K562 (cell line): ENCODE measurements around the gene CC2D2B. TPM values are rescaled to one million over a fixed set of nuclear protein-coding genes. Genes with fewer than 3 reads are reported as not detected.

Experiments used
- ATAC-seq: fragments of 200-7000 bp; cut with Tn5 transposase; 3 replicates; pipeline ENCODE4 v1.9.1; 2020; ENCODE audit warnings: moderate library complexity
- BruUV-seq: library from RNA; stranded (reverse); fragments of 400-500 nt; replicated peaks from 2 replicates; lab custom pipeline; 2021; lab: Mats Ljungman, UMichigan
- CTCF ChIA-PET: fragments of 300-600 bp; formaldehyde crosslinking; extraction: SDS; loops from one replicate; lab custom pipeline; 2021; ENCODE audit warnings: low intra/inter-chr PET ratio; lab: Yijun Ruan, JAX
- POLR2A ChIA-PET: fragments of 300-600, 350-650 bp; sonication (Branson Sonifier 250); formaldehyde crosslinking; extraction: SDS; loops from one replicate; lab custom pipeline; 2021; ENCODE audit warnings: antibody characterized with exemption, inconsistent platforms; lab: Yijun Ruan, JAX
- DNase-seq, 4 experiments: peaks; one replicate each; pipeline versions ENCODE4 v3.0.0 to v3.0.0-alpha.2; 2011 to 2018; ENCODE audit warnings: low spot score in 3 of 4, mixed read lengths in 3 of 4; ENCODE audit errors: extremely low read depth in 1 of 4
- FAIRE-seq: peaks from 2 replicates; lab custom pipeline; 2011; peaks lifted over from hg19 to GRCh38; lab: Jason Lieb, UNC
- H2AFZ ChIP-seq: 2 replicates; pipeline ENCODE4 v1.6.0; 2011; ENCODE audit warnings: low read depth, low read length, control low read depth, inconsistent platforms
- H3K27ac ChIP-seq: fragments of 200-600 bp; 3 replicates; pipeline ENCODE4 v1.8.0; 2011; ENCODE audit warnings: low read depth, mild to moderate bottlenecking, control low read depth, inconsistent platforms, low read length, moderate library complexity, mixed read lengths; ENCODE audit errors: extremely low read depth
- H3K27me3 ChIP-seq, 2 experiments: fragments of 300-600 bp in 1 of 2; 2 replicates in 1 of 2; 3 replicates in 1 of 2; pipeline versions ENCODE4 v1.6.0 to v1.8.0; 2011; ENCODE audit warnings: inconsistent platforms in 2 of 2, low read length in 2 of 2, mild to moderate bottlenecking in 1 of 2, mixed read lengths in 1 of 2, moderate library complexity in 1 of 2; ENCODE audit not compliant: control insufficient read depth in 2 of 2, insufficient read depth in 2 of 2
- H3K36me3 ChIP-seq: fragments of 300-600 bp; 3 replicates; pipeline ENCODE4 v1.8.0; 2011; ENCODE audit warnings: mild to moderate bottlenecking, low read length, inconsistent platforms; ENCODE audit not compliant: control insufficient read depth, insufficient read depth
- H3K4me1 ChIP-seq, 2 experiments: fragments of 200-600 bp in 1 of 2; replicated peaks in 1 of 2; 2 replicates in 1 of 2; 3 replicates in 1 of 2; pipeline versions ENCODE4 v1.5.1 to v1.8.0; 2011; ENCODE audit warnings: inconsistent platforms in 2 of 2, low read length in 2 of 2, mild to moderate bottlenecking in 1 of 2, mixed read lengths in 1 of 2, moderate library complexity in 1 of 2; ENCODE audit not compliant: control insufficient read depth in 2 of 2, insufficient read depth in 2 of 2
- H3K4me2 ChIP-seq: 2 replicates; pipeline ENCODE4 v1.6.1; 2011; ENCODE audit warnings: low read length, control low read depth, inconsistent platforms, mixed read lengths; ENCODE audit not compliant: insufficient read depth
- H3K4me3 ChIP-seq: fragments of 200-600 bp; sonication (generic), shearing (Covaris generic); 2 replicates; pipeline ENCODE4 v1.5.1; 2016; ENCODE audit warnings: control low read depth, inconsistent platforms
- H3K79me2 ChIP-seq: fragments of 200-600 bp; 3 replicates; pipeline ENCODE4 v1.8.0; 2011; ENCODE audit warnings: low read length, inconsistent platforms; ENCODE audit not compliant: control insufficient read depth, insufficient read depth
- H3K9ac ChIP-seq, 2 experiments: 2 replicates each; pipeline versions ENCODE4 v1.6.0 to v1.6.1; 2011; ENCODE audit warnings: low read depth in 2 of 2, low read length in 2 of 2, control low read depth in 1 of 2, inconsistent platforms in 1 of 2, mild to moderate bottlenecking in 1 of 2, mixed read lengths in 1 of 2; ENCODE audit not compliant: insufficient read depth in 1 of 2
- H3K9me1 ChIP-seq: one replicate; pipeline ENCODE4 v1.6.0; 2011; ENCODE audit warnings: inconsistent platforms, mild to moderate bottlenecking, low read length, moderate library complexity; ENCODE audit not compliant: control insufficient read depth, insufficient read depth
- H3K9me3 ChIP-seq: replicated peaks from 2 replicates; pipeline ENCODE4 v1.5.1; 2011; ENCODE audit warnings: low read depth, low read length, inconsistent platforms; ENCODE audit not compliant: control insufficient read depth, insufficient read depth
- H4K20me1 ChIP-seq: replicated peaks from 2 replicates; pipeline ENCODE4 v1.6.1; 2011; ENCODE audit warnings: low read length, inconsistent platforms, mixed read lengths; ENCODE audit not compliant: control insufficient read depth, insufficient read depth
- CHD4 ChIP-seq: fragments of 200-600 bp; sonication (generic); IDR thresholded peaks from 3 replicates; pipeline ENCODE4 v1.6.1; 2012; ENCODE audit warnings: low read depth, mild to moderate bottlenecking, mixed read lengths, low read length, inconsistent platforms; ENCODE audit not compliant: insufficient read depth, insufficient replicate concordance, poor library complexity, severe bottlenecking
- MEF2D ChIP-seq: conservative IDR thresholded peaks from 2 replicates; pipeline ENCODE4 v1.6.1; 2016; ENCODE audit warnings: low read depth, missing genetic modification characterization, missing compliant biosample characterization
- NFIC ChIP-seq: fragments of 450-650 bp; IDR thresholded peaks from 2 replicates; pipeline ENCODE4 v1.6.1; 2017; ENCODE audit warnings: mild to moderate bottlenecking, inconsistent platforms
- SAP30 ChIP-seq: fragments of 200-600 bp; sonication (generic); IDR thresholded peaks from 2 replicates; pipeline ENCODE4 v1.6.1; 2012; ENCODE audit warnings: borderline replicate concordance, low read depth, mild to moderate bottlenecking, moderate library complexity, low read length, control low read depth, inconsistent platforms; ENCODE audit not compliant: insufficient read depth, poor library complexity, severe bottlenecking
- TCF7L2 ChIP-seq: fragments of 150-350 bp; IDR thresholded peaks from 2 replicates; pipeline ENCODE4 v1.6.1; 2016; ENCODE audit warnings: low read depth, mild to moderate bottlenecking, low read length, moderate library complexity
- ZEB2 ChIP-seq: fragments of 450-650 bp; IDR thresholded peaks from 2 replicates; pipeline ENCODE4 v1.6.1; 2016
- ZNF134 ChIP-seq: fragments of 250-450 bp; sonication (Bioruptor Pico); conservative IDR thresholded peaks from 2 replicates; pipeline ENCODE4 v1.4.0; 2020
- ZNF140 ChIP-seq: fragments of 250-450 bp; sonication (Bioruptor Pico); IDR thresholded peaks from 2 replicates; pipeline ENCODE4 v1.8.0; 2021; ENCODE audit warnings: moderate library complexity, mild to moderate bottlenecking, inconsistent platforms
- ZNF324 ChIP-seq: fragments of 250-450 bp; sonication (Bioruptor Pico); IDR thresholded peaks from 2 replicates; pipeline ENCODE4 v1.4.0; 2020; ENCODE audit warnings: mild to moderate bottlenecking
- WGBS: fragments of 100-300 bp; shearing (Covaris generic); methylation state at CpG from one replicate; pipeline ENCODE4 v1.1.6; 2016; ENCODE audit warnings: low coverage, mixed read lengths; ENCODE audit not compliant: insufficient coverage; ENCODE audit errors: missing lambda C conversion rate; 5-methylcytosine and 5-hydroxymethylcytosine counted together
- in situ Hi-C: fragments of 300-500 bp; cut with MboI; formaldehyde crosslinking; loops from 4 replicates; pipeline ENCODE4 v1.15.0; 2018; ENCODE audit warnings: inconsistent platforms, mixed read lengths
- intact Hi-C: fragments of 100-400 bp; cut with micrococcal nuclease; formaldehyde crosslinking; loops from 2 replicates; pipeline ENCODE4 v1.14.2; 2022
- polyA plus RNA-seq, 8 experiments: library from polyadenylated mRNA; depleted of rRNA in 4 of 8; stranded (reverse) in 5 of 8; unstranded in 3 of 8; fragments of >200 nt; fragmentation: Nextera tagmentation in 2 of 8; fragmentation: Illumina TruSeq in 1 of 8; extraction: Ambion mirVana in 2 of 8; extraction: Trizol in 1 of 8; gene quantifications; 2 replicates each; pipeline versions ENCODE4 v1.2.1 to v1.2.3, GENCODE V29; 2011 to 2014; ENCODE audit warnings: inconsistent platforms in 1 of 8, missing spikeins in 1 of 8
- total RNA-seq, 7 experiments: library from RNA; depleted of rRNA in 6 of 7; stranded (reverse); fragments of >200 nt in 6 of 7; fragmentation: Illumina TruSeq in 2 of 7; extraction: Trizol in 2 of 7; gene quantifications; 2 replicates each; pipeline versions ENCODE4 v1.2.1 to v1.2.3, GENCODE V29; 2011 to 2021; ENCODE audit warnings: low replicate concordance in 1 of 7
- TF ChIP-seq, protein P1 (sequence below): fragments of 250-450 bp; sonication (Bioruptor Pico); IDR thresholded peaks from 2 replicates; pipeline ENCODE4 v1.8.0; 2021; ENCODE audit warnings: moderate library complexity, mild to moderate bottlenecking, inconsistent platforms
- TF ChIP-seq, protein P2 (sequence below), 2 experiments: IDR thresholded peaks; 2 replicates each; pipeline ENCODE4 v1.6.1; 2012; ENCODE audit warnings: improper control_type of control experiment in 2 of 2, low read depth in 2 of 2, low read length in 2 of 2, borderline replicate concordance in 1 of 2
- TF ChIP-seq, protein P3 (sequence below): sonication (generic); formaldehyde crosslinking; IDR thresholded peaks from 2 replicates; pipeline ENCODE4 v1.8.0; 2023; ENCODE audit warnings: mild to moderate bottlenecking, missing genetic modification reagents

Gene CC2D2B
- total and polyA plus RNA-seq, 9 of the 15 experiments (the other 6 are each of a cell fraction or from before 2014, with no cell fraction given) = 0.10 to 0.34 (median 0.20) TPM; not detected in 5

DNA sequence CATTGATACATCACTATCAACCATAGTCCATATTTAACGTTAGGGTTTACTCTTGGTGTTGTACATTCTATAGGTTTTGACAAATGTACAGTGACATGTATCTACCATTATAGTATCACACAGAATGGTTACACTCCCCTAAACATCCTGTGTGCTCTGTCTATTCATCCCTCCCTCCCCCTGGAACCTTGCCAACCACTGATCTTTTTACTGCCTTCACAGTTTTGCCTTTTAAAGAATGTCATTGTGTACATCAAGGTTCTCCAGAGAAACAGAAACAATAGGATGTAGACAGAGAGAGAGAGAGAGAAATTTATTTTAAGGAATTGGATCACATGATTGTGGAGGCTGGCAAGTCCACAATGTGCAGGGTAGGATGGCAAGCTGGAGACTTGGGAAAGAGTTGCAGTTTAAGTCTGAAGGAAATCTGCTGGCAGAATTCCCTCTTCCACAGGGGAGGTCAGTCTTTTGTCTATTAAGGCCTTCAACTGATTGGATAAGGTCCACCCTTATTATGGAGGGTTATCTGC lies 90.5 kb downstream of the CC2D2B start:
- Histone ChIP-seq H3K4me3 (no peak overlapping the region), H3K9me1 (no peaks in the 10 kb centered on the region), H3K4me2 (no peak overlapping the region), H3K9ac (no peak overlapping the region), H3K36me3 (no peaks in the 10 kb centered on the region), H2AFZ (no peak overlapping the region), H3K27me3 (no peaks in the 10 kb centered on the region), H4K20me1 (no peaks in the 10 kb centered on the region), H3K79me2 (no peaks in the 10 kb centered on the region), H3K27ac (no peak overlapping the region), H3K4me1 (no peaks in the 10 kb centered on the region), H3K9me3 (no peaks in the 10 kb centered on the region)
- ChIA-PET CTCF (no interaction called here), POLR2A (no interaction called here)
- intact Hi-C loops (no loop called here), in situ Hi-C loops (no loop called here)
- TF ChIP-seq ZNF134 (CRISPR knock-in tag) (peak; percentile 66), NFIC (peak; percentile 51)
- TF ChIP-seq, protein P1, sequence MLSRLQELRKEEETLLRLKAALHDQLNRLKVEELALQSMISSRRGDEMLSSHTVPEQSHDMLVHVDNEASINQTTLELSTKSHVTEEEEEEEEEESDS (CRISPR knock-in tag) = no peak
- BruUV-seq = no TSS peak
- FAIRE-seq (no peak), DNase-seq (no peak), ATAC-seq (no peak)
- 0% methylated on average over 1 of the region's 1 CpG for WGBS

DNA sequence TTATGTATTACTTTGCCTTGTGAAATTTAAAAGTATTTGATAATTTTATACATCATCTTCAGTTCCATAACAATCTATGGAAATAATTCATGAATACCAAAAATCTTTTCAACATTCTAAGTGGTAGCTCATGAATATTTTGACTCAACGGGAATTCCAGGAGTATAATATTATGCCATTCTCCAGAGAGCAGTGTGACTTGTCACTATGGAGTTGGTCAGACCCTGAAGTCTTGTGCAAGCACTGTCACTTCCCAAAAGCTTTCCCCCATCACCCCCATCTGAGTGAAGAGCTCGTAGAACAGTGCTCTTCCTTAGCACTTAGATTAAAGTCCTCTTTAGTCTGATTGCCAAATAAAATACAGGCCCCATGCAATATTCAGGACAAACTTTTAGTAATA lies 106.2 kb downstream of the CC2D2B start:
- WGBS = 10% methylated on average over 2 of the region's 2 CpGs
- CTCF ChIA-PET = no interaction called here
- H3K27me3 ChIP-seq = no peaks in the 10 kb centered on the region; a peak in 1 of 5 replicates
- H3K4me3 ChIP-seq = no peak overlapping the region
- DNase-seq = no peak
- H3K4me1 ChIP-seq = peaks cover 0 to 3% of the 10 kb centered on the region in 2 experiments; a peak in 2 of 5 replicates
- H3K9me3 ChIP-seq = no peaks in the 10 kb centered on the region
- BruUV-seq = no TSS peak
- in situ Hi-C loops = loop anchor here (10.0 kb wide), 2 partner anchors 281 to 311 kb away; no protein-coding TSS in a partner anchor
- no peak overlapping the region for H2AFZ ChIP-seq
- no peaks in the 10 kb centered on the region for H3K9me1 ChIP-seq
- POLR2A ChIA-PET = interaction anchor here (0.6 to 1.6 kb wide), 2 partner anchors 19 to 197 kb away, joined by 3 read pairs; no protein-coding TSS in a partner anchor
- no peak for FAIRE-seq
- no peak overlapping the region for H3K9ac ChIP-seq
- no peaks in the 10 kb centered on the region for H3K36me3 ChIP-seq
- no peaks in the 10 kb centered on the region for H4K20me1 ChIP-seq
- H3K27ac ChIP-seq = no peak overlapping the region
- no peaks in the 10 kb centered on the region for H3K79me2 ChIP-seq
- H3K4me2 ChIP-seq = no peak overlapping the region
- no peak for ATAC-seq
- intact Hi-C loops = no loop called here
- TF ChIP-seq, protein P2, sequence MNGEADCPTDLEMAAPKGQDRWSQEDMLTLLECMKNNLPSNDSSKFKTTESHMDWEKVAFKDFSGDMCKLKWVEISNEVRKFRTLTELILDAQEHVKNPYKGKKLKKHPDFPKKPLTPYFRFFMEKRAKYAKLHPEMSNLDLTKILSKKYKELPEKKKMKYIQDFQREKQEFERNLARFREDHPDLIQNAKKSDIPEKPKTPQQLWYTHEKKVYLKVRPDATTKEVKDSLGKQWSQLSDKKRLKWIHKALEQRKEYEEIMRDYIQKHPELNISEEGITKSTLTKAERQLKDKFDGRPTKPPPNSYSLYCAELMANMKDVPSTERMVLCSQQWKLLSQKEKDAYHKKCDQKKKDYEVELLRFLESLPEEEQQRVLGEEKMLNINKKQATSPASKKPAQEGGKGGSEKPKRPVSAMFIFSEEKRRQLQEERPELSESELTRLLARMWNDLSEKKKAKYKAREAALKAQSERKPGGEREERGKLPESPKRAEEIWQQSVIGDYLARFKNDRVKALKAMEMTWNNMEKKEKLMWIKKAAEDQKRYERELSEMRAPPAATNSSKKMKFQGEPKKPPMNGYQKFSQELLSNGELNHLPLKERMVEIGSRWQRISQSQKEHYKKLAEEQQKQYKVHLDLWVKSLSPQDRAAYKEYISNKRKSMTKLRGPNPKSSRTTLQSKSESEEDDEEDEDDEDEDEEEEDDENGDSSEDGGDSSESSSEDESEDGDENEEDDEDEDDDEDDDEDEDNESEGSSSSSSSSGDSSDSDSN (IDR thresholded peaks at IDR 0.05; ENCODE audit: borderline replicate concordance in 1 of 2, low read depth in 2 of 2, low read length in 2 of 2) = no peak
- TF ChIP-seq, protein P3, sequence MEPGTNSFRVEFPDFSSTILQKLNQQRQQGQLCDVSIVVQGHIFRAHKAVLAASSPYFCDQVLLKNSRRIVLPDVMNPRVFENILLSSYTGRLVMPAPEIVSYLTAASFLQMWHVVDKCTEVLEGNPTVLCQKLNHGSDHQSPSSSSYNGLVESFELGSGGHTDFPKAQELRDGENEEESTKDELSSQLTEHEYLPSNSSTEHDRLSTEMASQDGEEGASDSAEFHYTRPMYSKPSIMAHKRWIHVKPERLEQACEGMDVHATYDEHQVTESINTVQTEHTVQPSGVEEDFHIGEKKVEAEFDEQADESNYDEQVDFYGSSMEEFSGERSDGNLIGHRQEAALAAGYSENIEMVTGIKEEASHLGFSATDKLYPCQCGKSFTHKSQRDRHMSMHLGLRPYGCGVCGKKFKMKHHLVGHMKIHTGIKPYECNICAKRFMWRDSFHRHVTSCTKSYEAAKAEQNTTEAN (CRISPR knock-in tag) = no peak
- TF ChIP-seq ZNF324 = no peak
- TF ChIP-seq MEF2D (tag) = no peak
- no peak for TF ChIP-seq SAP30
- no peak for TF ChIP-seq ZEB2
- no peak for TF ChIP-seq CHD4
- TF ChIP-seq ZNF140 (CRISPR knock-in tag) = no peak
- no peak for TF ChIP-seq TCF7L2
